Subcutaneous adipose tissue (tissue), 4 donors: ENCODE results near the gene CALR. TPM values are rescaled to one million over a fixed set of nuclear protein-coding genes. Genes with fewer than 3 reads are reported as not detected.

Experiments used
- CTCF ChIP-seq: fragments of 450-650 bp; IDR thresholded peaks from one replicate; pipeline ENCODE4 v1.5.1; 2016; ENCODE audit warnings: low read depth, mild to moderate bottlenecking, control low read depth, antibody characterized with exemption, moderate library complexity
- total RNA-seq, 4 donors: library from RNA; depleted of rRNA; stranded (reverse); fragments of >200 nt; gene quantifications; one replicate each; pipeline ENCODE4 v1.1.0, GENCODE V29; 2016

CALR gene
- total RNA-seq, 4 donors from 2014 or later: 222 to 414 (median 307) TPM

DNA sequence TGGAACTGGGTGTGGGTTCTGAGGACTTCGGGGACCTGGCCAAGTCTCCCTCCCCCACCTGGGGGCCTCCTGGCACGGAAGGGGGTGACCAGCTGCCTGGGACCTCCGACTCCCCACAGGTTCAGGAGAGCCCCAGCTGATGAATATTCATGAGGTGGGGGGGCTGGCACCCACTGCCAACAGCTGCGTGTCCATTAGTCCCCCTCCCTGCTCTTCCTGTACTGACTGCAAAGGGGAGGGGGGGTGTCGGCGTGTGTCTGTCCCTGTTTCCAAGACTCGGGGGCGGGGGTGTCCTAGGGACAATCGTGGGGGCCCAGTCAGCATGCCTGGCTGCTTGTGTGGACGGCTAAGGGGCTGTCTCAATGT is 46.3 kb downstream of the CALR start:
- TF ChIP-seq CTCF: no peak

DNA sequence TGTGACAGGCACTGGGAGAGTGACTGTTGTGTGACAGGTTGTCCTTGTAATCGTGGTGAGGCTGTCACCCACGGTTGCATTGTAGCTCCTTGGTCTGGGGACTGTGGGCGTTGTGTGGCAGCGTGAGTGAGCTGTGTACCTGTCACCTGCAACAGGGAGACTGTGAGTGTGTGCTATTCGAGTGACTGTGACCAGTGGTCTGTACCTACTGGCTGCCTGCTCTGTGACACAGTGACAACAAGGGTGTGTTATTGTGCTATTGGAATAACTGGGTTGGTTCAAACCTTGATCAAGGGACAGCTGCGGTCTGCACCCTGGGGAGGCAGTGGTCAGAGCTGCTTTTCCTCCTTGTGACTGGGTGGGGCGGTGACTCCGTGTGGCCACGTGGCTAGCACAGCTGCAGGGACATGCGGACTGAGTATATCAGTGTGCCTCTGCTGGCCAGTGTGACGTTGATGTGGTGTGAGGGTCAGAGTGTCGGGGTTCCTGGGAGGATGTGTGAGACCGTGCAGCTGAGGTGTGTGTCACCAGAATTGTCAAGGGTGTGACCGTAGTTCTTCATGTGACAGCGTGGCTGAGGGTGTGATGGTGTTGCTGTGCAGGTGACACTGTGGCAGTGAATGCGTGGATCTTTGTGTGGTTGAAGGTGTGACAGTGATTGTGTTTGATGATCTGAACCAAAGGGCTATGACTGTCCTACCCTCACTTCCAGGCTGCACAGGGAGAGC is 46.8 kb downstream of the CALR start:
- TF ChIP-seq CTCF: no peak

DNA sequence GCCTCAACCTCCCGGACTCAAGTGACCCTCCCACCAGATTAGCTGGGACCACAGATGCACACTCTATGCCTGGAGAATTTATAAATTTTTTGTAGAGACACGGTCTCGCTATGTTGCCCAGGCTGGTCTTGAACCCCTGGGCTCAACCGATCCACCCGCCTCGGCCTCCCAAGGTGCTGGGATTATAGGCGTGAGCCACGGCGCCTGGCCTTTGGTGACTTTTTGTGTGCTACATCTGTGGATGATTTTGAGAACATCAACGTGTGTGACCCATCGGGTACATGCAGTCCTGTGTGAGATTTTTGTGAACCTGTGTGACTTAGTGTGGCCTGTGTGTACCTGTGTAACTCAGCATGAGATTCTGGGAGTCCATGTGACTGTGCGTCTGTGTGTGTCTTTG is 48.3 kb downstream of the CALR start:
- TF ChIP-seq CTCF: no peak

- TF ChIP-seq CTCF: no peak
These were observed 48.8 kb downstream of the CALR start for GRCh38 chr19:12987190-12987589.

- no peak for TF ChIP-seq CTCF
These were observed 49.4 kb downstream of the CALR start for GRCh38 chr19:12987781-12988180.

DNA sequence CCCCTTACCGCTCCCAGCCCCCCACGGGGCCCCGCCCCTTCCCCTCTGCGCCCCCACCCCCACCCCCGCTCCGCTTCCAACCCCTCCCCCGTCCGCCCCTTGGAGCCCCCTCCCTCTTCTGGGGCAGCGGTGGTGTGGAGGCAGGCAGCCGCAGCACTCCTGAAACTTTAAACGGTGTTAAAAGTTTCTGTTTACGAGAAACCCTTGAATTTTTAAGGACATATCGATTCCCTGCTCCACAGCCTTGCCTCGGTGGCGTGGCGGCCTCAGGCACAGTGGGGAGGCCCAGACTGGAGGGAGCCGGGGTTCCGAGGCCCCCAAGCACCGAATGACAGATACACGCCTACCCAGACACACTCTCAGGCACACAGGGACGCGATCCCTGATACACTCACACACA is 52.0 kb downstream of the CALR start:
- TF ChIP-seq CTCF: no peak

DNA sequence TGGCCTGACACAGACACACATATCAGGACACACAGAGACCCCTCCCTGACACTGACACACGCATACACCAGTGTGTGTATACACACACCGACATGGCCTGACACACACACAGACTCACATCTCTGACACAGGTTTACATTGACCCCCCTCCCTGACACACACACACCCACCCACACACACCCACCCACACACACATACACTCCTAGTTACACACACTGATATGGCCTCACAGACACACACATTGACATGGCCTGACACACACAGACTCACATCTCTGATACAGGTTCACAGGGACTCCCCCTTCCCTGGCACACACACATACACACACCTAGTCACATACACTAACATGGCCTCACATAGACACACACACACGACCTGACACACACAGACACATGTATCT is 52.4 kb downstream of the CALR start:
- TF ChIP-seq CTCF: no peak
